Glutamatergic neuron (in vitro differentiated cells): ENCODE results near the gene NDFIP2. TPM values are rescaled to one million over a fixed set of nuclear protein-coding genes. Genes with fewer than 3 reads are reported as not detected.

ENCODE experiments used
- DNase-seq: peaks from one replicate; pipeline ENCODE4 v3.0.0; 2022
- H3K27ac Mint-ChIP-seq: one replicate; pipeline ENCODE4 v1.8.0; 2020; ENCODE audit warnings: mild to moderate bottlenecking, mixed read lengths, inconsistent platforms; ENCODE audit not compliant: unreplicated experiment
- H3K27me3 Mint-ChIP-seq: one replicate; pipeline ENCODE4 v1.8.0; 2020; ENCODE audit warnings: mild to moderate bottlenecking, moderate library complexity, mixed read lengths, inconsistent platforms; ENCODE audit not compliant: unreplicated experiment
- H3K36me3 Mint-ChIP-seq: one replicate; pipeline ENCODE4 v1.8.0; 2020; ENCODE audit warnings: mild to moderate bottlenecking, mixed read lengths, inconsistent platforms; ENCODE audit not compliant: unreplicated experiment
- H3K4me1 Mint-ChIP-seq: one replicate; pipeline ENCODE4 v1.8.0; 2020; ENCODE audit warnings: mild to moderate bottlenecking, low read depth, mixed read lengths, inconsistent platforms; ENCODE audit not compliant: unreplicated experiment
- H3K4me3 Mint-ChIP-seq: one replicate; pipeline ENCODE4 v1.8.0; 2020; ENCODE audit warnings: mild to moderate bottlenecking, mixed read lengths, inconsistent platforms; ENCODE audit not compliant: unreplicated experiment
- H3K9me3 Mint-ChIP-seq: one replicate; pipeline ENCODE4 v1.8.0; 2020; ENCODE audit warnings: mild to moderate bottlenecking, moderate library complexity, mixed read lengths, inconsistent platforms; ENCODE audit not compliant: unreplicated experiment
- CTCF ChIP-seq: fragments of 200-600 bp; sonication (generic); IDR thresholded peaks from one replicate; pipeline ENCODE4 v1.5.0; 2021; ENCODE audit not compliant: partially characterized antibody, unreplicated experiment
- total RNA-seq: library from RNA; stranded (reverse); fragmentation: NEBNext Ultra II Directional; extraction: Animal tissue kit (Norgen Biotek cat#: 25700); gene quantifications from one replicate; pipeline ENCODE4 v1.2.1, GENCODE V29; 2021; ENCODE audit not compliant: unreplicated experiment

Gene NDFIP2
- total RNA-seq, 1 donor from 2014 or later = 35.6 TPM

- no peaks in the 10 kb centered on the region for H3K9me3 Mint-ChIP-seq
- no peak overlapping the region for H3K27ac Mint-ChIP-seq
- H3K4me3 Mint-ChIP-seq = no peak overlapping the region
- no peaks in the 10 kb centered on the region for H3K27me3 Mint-ChIP-seq
- no peak for TF ChIP-seq CTCF
- H3K36me3 Mint-ChIP-seq = no peaks in the 10 kb centered on the region
- no peak for DNase-seq
- H3K4me1 Mint-ChIP-seq = no peaks in the 10 kb centered on the region
Observed at GRCh38 chr13:79519255-79519654, 38.3 kb downstream of the NDFIP2 start.

DNA sequence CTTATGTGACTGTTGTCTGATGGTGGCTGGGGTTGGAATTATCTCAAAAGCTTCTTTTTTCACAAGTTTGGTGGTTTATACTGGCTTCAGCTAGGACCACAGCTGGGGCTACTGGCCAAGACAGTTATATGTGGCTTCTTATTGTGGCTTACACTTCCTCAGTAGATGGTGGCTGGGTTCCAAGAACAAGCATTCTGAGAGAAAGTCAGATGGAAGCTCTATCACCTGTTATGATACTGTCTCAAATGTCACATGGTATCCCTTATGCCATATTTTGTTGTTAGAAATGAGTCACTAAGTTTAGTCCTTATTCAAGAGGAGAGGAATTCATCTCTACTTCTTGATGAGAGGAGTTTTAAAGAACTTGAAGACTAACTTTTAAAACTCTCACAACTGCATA, 41.6 kb downstream of the NDFIP2 start:
- Mint-ChIP-seq H3K4me1 (no peaks in the 10 kb centered on the region), H3K36me3 (no peaks in the 10 kb centered on the region), H3K9me3 (no peaks in the 10 kb centered on the region), H3K27ac (no peak overlapping the region), H3K4me3 (no peak overlapping the region), H3K27me3 (no peaks in the 10 kb centered on the region)
- DNase-seq = no peak
- TF ChIP-seq CTCF = no peak

GRCh38 chr13:79525064-79525857, 44.3 kb downstream of the NDFIP2 start:
- Mint-ChIP-seq H3K27me3 (no peaks in the 10 kb centered on the region), H3K4me3 (no peak overlapping the region)

DNA sequence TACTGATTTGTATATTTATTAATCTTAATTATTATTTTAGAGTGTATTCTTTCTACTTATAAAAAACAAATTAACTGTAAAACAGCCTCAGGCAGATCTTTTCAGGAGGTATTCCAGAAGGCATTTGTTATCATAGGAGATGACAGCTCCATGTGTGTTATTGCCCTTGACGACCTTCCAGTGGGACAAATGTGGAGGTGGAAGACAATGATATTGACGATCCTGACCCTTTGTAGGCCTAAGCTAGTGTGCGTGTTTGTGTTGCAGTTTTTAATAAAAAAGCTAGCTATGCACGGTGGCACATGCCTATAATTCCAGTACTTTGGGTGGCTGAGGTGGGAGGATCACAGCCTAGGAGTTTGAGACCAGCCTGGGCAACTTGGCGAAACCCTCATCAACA, 46.7 kb downstream of the NDFIP2 start:
- TF ChIP-seq CTCF = no peak
- H3K4me1 Mint-ChIP-seq = no peaks in the 10 kb centered on the region
- DNase-seq = no peak
- no peak overlapping the region for H3K27ac Mint-ChIP-seq
- no peaks in the 10 kb centered on the region for H3K36me3 Mint-ChIP-seq
- no peaks in the 10 kb centered on the region for H3K9me3 Mint-ChIP-seq
- H3K27me3 Mint-ChIP-seq = no peaks in the 10 kb centered on the region
- no peak overlapping the region for H3K4me3 Mint-ChIP-seq

More at GRCh38 chr13:79525064-79525857, 44.3 kb downstream of the NDFIP2 start:
- Mint-ChIP-seq H3K27ac (no peak overlapping the region), H3K36me3 (no peaks in the 10 kb centered on the region), H3K4me1 (no peaks in the 10 kb centered on the region), H3K9me3 (no peaks in the 10 kb centered on the region)
- no peak for DNase-seq
- TF ChIP-seq CTCF = no peak

DNA sequence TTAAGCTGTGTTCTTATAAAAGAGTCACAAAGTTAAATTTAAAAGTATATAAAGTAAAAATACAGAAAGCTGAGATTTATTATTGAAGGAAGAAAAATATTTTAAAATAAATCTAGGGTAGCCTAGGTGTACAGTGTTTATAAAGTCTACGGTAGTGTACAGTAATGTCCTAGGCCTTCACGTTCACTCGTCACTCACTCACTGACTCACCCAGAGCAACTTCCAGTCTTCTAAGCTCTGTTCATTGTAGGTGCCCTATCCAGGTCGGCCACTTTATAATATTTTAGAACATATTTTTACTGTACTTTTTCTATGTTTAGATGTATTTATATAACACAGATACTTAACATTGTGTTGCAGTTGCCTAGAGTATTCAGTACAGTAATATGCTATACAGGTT, 47.4 kb downstream of the NDFIP2 start:
- Mint-ChIP-seq H3K36me3 (no peaks in the 10 kb centered on the region), H3K4me3 (no peak overlapping the region)
- TF ChIP-seq CTCF = no peak

More for the DNA sequence above, 47.4 kb downstream of the NDFIP2 start:
- Mint-ChIP-seq H3K27me3 (no peaks in the 10 kb centered on the region), H3K4me1 (no peaks in the 10 kb centered on the region), H3K27ac (no peak overlapping the region), H3K9me3 (no peaks in the 10 kb centered on the region)
- no peak for DNase-seq
